CD4-positive, alpha-beta memory T cell (primary cell): Measurements from ENCODE around the gene WDFY1. TPM values are rescaled to one million over a fixed set of nuclear protein-coding genes. Genes with fewer than 3 reads are reported as not detected.

Source experiments
- CTCF ChIA-PET: fragments of 350-600 bp; sonication (Branson Sonifier 250); formaldehyde crosslinking; loops from one replicate; lab custom pipeline; 2021; ENCODE audit warnings: inconsistent platforms; ENCODE audit not compliant: partially characterized antibody; lab: Charles Lee
- POLR2A ChIA-PET: fragments of 350-600 bp; sonication (Branson Sonifier 250); formaldehyde crosslinking; loops from one replicate; lab custom pipeline; 2021; ENCODE audit not compliant: partially characterized antibody; lab: Charles Lee
- DNase-seq, 5 donors: peaks; one replicate each; pipeline versions ENCODE4 v3.0.0 to v3.0.0-alpha.2; 2020 to 2022; ENCODE audit warnings: mixed read lengths in 1 of 5
- H3K27ac ChIP-seq: one replicate; pipeline ENCODE4 v1.7.0; 2013; ENCODE audit warnings: low read depth, low read length
- H3K27me3 ChIP-seq: 2 replicates; pipeline ENCODE4 v1.7.0; 2013; ENCODE audit warnings: mild to moderate bottlenecking, low read length, moderate library complexity; ENCODE audit not compliant: insufficient read depth
- H3K36me3 ChIP-seq: 2 replicates; pipeline ENCODE4 v1.7.0; 2013; ENCODE audit warnings: mild to moderate bottlenecking, low read length, moderate library complexity; ENCODE audit not compliant: insufficient read depth
- H3K4me1 ChIP-seq: 2 replicates; pipeline ENCODE4 v1.7.0; 2013; ENCODE audit warnings: mild to moderate bottlenecking, low read length, moderate library complexity; ENCODE audit not compliant: insufficient read depth
- H3K4me3 ChIP-seq, 2 donors: one replicate each; pipeline ENCODE4 v1.7.0; 2013; ENCODE audit warnings: low read length in 2 of 2, mild to moderate bottlenecking in 1 of 2
- H3K9me3 ChIP-seq, 2 donors: one replicate each; pipeline ENCODE4 v1.7.0; 2013; ENCODE audit warnings: low read length in 2 of 2, control low read depth in 1 of 2; ENCODE audit not compliant: control insufficient read depth in 1 of 2
- H3K27ac Mint-ChIP-seq, 7 donors: one replicate each; pipeline ENCODE4 v1.8.0; 2020 to 2021; ENCODE audit warnings: mixed read lengths in 7 of 7, mild to moderate bottlenecking in 6 of 7, inconsistent platforms in 3 of 7, moderate library complexity in 3 of 7
- H3K27me3 Mint-ChIP-seq, 2 donors: one replicate each; pipeline ENCODE4 v1.8.0; 2020 to 2021; ENCODE audit warnings: mixed read lengths in 2 of 2
- H3K36me3 Mint-ChIP-seq, 2 donors: one replicate each; pipeline ENCODE4 v1.8.0; 2020 to 2021; ENCODE audit warnings: mixed read lengths in 2 of 2, inconsistent platforms in 1 of 2, mild to moderate bottlenecking in 1 of 2
- H3K4me1 Mint-ChIP-seq, 4 donors: one replicate each; pipeline ENCODE4 v1.8.0; 2020 to 2021; ENCODE audit warnings: mixed read lengths in 4 of 4, mild to moderate bottlenecking in 1 of 4
- H3K4me3 Mint-ChIP-seq, 8 donors: one replicate each; pipeline ENCODE4 v1.8.0; 2020 to 2021; ENCODE audit warnings: mixed read lengths in 8 of 8, mild to moderate bottlenecking in 7 of 8, moderate library complexity in 6 of 8, inconsistent platforms in 3 of 8
- H3K9me3 Mint-ChIP-seq, 8 donors: one replicate each; pipeline ENCODE4 v1.8.0; 2020 to 2021; ENCODE audit warnings: mixed read lengths in 8 of 8, mild to moderate bottlenecking in 5 of 8, inconsistent platforms in 3 of 8, moderate library complexity in 1 of 8
- intact Hi-C: fragments of 100-400 bp; cut with micrococcal nuclease; formaldehyde crosslinking; loops from one replicate; pipeline ENCODE4 v1.15.1; 2023
- polyA plus RNA-seq, 2 donors: library from polyadenylated mRNA; unstranded; fragments of 300-500 nt; fragmentation: Illumina TruSeq; gene quantifications; one replicate each; pipeline ENCODE4 v1.2.3, GENCODE V29; 2021
- total RNA-seq, 2 experiments: library from RNA; stranded (reverse); gene quantifications; one replicate each; pipeline ENCODE4 v1.2.3, GENCODE V29; 2021

WDFY1 gene
- total and polyA plus RNA-seq, 4 experiments from 2014 or later, result 26.5 to 37.7 (median 31.2) TPM

DNA sequence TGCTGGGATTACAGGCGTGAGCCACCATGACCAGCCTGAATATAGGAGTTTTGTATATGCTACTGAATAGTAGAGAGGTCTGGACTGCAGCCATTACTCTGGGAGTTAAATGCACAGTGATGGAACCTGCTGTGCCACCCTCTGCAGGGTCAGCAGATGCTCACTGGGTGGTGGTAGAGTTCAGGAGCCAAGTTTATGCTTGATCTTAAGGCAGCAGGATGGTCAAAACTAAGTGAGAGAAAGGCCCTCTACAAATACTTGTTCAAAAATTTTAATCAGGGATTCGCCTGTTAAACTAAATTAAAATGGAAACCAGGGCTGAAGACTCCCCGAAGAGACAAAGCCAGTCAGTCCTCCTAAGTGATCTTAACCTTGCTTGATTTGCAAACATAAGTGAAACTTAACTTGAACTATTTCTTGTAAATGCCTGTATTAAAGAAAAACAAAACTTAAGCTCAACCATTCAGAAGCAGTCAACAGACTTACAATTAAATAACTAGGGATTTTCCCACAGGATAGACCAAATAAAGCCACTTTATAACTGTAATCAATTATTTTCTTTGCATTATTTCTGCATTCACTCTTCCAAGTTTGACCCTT lies 4.2 kb upstream of the WDFY1 start:
- Mint-ChIP-seq H3K4me3 (peak overlapping the region in 3 of 8 donors; percentile 9 to 46 (median 34)), H3K27me3 (no peaks in the 10 kb centered on the region), H3K36me3 (no peaks in the 10 kb centered on the region), H3K27ac (peak overlapping the region in 4 of 7 donors; percentile 18 to 76 (median 66)), H3K9me3 (no peaks in the 10 kb centered on the region), H3K4me1 (peaks cover 25 to 65% (median 38%) of the 10 kb centered on the region in 4 donors)
- CTCF ChIA-PET, result interaction anchor here (0.6 to 2.1 kb wide), 2 partner anchors 10 to 21 kb away, joined by 3 to 10 read pairs; no protein-coding TSS in a partner anchor
- POLR2A ChIA-PET, result no interaction called here
- Histone ChIP-seq H3K27me3 (no peaks in the 10 kb centered on the region), H3K4me3 (no peak overlapping the region), H3K4me1 (peaks cover 37% of the 10 kb centered on the region), H3K9me3 (no peaks in the 10 kb centered on the region), H3K27ac (no peak overlapping the region), H3K36me3 (no peaks in the 10 kb centered on the region)
- intact Hi-C loops, result no loop called here
- no peak for DNase-seq

DNA sequence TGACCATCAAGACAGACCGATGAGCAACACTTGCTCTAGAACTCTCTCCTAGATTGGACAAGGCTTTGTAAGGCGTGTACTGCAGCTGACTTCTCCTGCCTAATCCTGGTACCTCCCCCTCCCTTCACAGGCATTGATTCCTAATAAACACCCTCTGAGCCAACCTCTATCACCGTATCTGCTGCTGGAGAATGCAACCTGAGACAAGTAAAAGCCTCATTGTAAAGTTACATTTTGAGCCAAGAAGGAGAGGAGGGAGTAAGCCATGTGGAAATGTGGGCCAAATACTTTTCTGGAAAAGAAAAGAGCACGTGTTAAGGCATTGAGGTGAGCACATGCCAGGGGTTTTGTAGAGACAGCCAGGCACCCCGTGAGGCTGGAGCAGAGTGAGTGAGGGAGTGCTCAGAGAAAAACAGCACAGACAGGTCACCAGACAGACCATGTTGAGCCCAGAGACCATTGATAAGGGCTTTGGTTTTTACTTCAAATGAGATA lies 2.6 kb upstream of the WDFY1 start:
- Histone ChIP-seq H3K4me3 (no peak overlapping the region), H3K4me1 (peaks cover 52% of the 10 kb centered on the region), H3K27ac (no peak overlapping the region), H3K27me3 (no peaks in the 10 kb centered on the region), H3K36me3 (no peaks in the 10 kb centered on the region), H3K9me3 (no peaks in the 10 kb centered on the region)
- H3K4me1 Mint-ChIP-seq, result peaks cover 34 to 76% (median 50%) of the 10 kb centered on the region in 4 donors
- no peaks in the 10 kb centered on the region for H3K9me3 Mint-ChIP-seq
- H3K27ac Mint-ChIP-seq, result peak overlapping the region in 2 of 7 donors; percentile 8 to 78
- no peak for DNase-seq
- peak overlapping the region in 3 of 8 donors; percentile 22 to 46 (median 28) for H3K4me3 Mint-ChIP-seq
- H3K36me3 Mint-ChIP-seq, result peaks cover 3% of the 10 kb centered on the region in 2 donors
- ChIA-PET POLR2A (no interaction called here), CTCF (no interaction called here)
- intact Hi-C loops, result no loop called here
- no peaks in the 10 kb centered on the region for H3K27me3 Mint-ChIP-seq

DNA sequence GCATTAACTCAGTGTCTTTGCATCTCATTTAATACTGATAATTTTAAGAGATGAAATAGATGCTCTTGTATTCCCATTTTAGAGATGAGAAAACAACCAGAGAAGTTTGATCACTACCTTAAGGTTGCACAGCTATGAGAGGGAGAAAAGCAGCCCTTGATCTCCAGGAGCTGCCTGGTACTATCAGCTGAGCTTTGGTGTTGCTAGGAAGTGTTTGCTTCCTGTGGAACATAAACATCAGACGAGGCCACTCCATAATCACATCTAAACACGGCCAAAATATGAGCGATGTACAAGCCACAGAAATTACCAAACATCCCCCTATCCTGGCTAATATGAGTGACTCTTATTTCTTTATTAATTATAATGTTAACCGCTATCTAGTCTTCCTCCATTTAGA lies 620 bp upstream of the WDFY1 start:
- peak in 2 of 5 donors; percentile 22 to 41 for DNase-seq

DNA sequence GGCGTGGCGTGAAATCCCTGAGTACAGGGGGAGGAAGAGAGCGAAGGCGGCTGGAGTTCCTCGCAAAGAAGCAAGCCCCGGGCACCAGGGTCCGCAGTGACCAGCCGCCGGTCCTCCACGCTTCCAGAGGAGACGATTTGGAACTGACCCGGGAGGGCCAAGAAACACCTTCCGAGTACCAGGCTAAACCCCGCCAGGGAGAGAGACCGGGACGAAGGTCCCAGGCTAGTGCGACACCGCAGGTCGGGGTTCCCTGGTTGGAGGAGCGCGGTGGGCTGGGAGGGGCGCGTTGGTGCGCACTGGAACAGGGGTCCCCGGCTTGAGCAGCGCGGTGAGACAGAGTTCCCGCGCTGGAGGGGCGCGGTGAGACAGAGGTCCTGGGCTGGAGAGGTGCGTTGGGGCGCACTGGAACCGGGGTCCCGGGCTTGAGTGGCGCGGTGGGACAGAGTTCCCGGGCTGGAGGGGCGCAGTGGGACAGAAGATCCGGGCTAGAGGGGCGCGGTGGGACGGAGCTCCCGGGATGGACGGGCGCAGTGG lies 901 bp downstream of the WDFY1 start:
- H3K9me3 ChIP-seq, result no peaks in the 10 kb centered on the region
- intact Hi-C loops, result no loop called here
- H3K36me3 Mint-ChIP-seq, result peaks cover 13 to 14% of the 10 kb centered on the region in 2 donors
- ChIA-PET POLR2A (interaction anchor here (1.5 to 3.1 kb wide), 3 partner anchors 8 to 14 kb away, joined by 12 to 55 read pairs (median 13); partner anchors contain the start of gene MRPL44), CTCF (interaction anchor here (1.3 to 1.8 kb wide), 3 partner anchors 13 to 49 kb away, joined by 3 to 7 read pairs (median 4); partner anchors contain the start of gene MRPL44)
- H3K4me3 Mint-ChIP-seq, result peak overlapping the region; percentile 90 to 95 (median 92)
- H3K27me3 ChIP-seq, result no peaks in the 10 kb centered on the region
- H3K27ac Mint-ChIP-seq, result peak overlapping the region; percentile 82 to 94 (median 92)
- peaks cover 45% of the 10 kb centered on the region for H3K4me1 ChIP-seq
- DNase-seq, result peak in 4 of 5 donors; percentile 9 to 45 (median 26)
- peak overlapping the region; percentile 20 to 87 for H3K4me3 ChIP-seq
- peaks cover 39 to 70% (median 55%) of the 10 kb centered on the region in 4 donors for H3K4me1 Mint-ChIP-seq
- H3K27me3 Mint-ChIP-seq, result no peaks in the 10 kb centered on the region
- H3K36me3 ChIP-seq, result no peaks in the 10 kb centered on the region
- peak overlapping the region; percentile 50 for H3K27ac ChIP-seq
- peaks cover 0 to 2% (median 0%) of the 10 kb centered on the region in 8 donors for H3K9me3 Mint-ChIP-seq

More for the DNA sequence above, 620 bp upstream of the WDFY1 start:
- H3K4me3 Mint-ChIP-seq, result peak overlapping the region; percentile 86 to 95 (median 92)
- Histone ChIP-seq H3K4me1 (peaks cover 55% of the 10 kb centered on the region), H3K27ac (no peak overlapping the region), H3K36me3 (no peaks in the 10 kb centered on the region), H3K9me3 (no peaks in the 10 kb centered on the region), H3K4me3 (peak overlapping the region in 1 of 2 donors; percentile 87), H3K27me3 (no peaks in the 10 kb centered on the region)
- H3K27ac Mint-ChIP-seq, result peak overlapping the region; percentile 82 to 95 (median 86)
- CTCF ChIA-PET, result interaction anchor here (0.8 to 1.8 kb wide), 4 partner anchors 12 to 107 kb away, joined by 3 to 7 read pairs (median 3); partner anchors contain the start of gene MRPL44
- peaks cover 7 to 10% of the 10 kb centered on the region in 2 donors for H3K36me3 Mint-ChIP-seq
- no peaks in the 10 kb centered on the region for H3K27me3 Mint-ChIP-seq
- POLR2A ChIA-PET, result interaction anchor here (0.9 to 3.1 kb wide), 6 partner anchors 10 to 185 kb away, joined by 3 to 55 read pairs (median 8); partner anchors contain the start of gene MRPL44
- peaks cover 0 to 2% (median 0%) of the 10 kb centered on the region in 8 donors for H3K9me3 Mint-ChIP-seq
- peaks cover 39 to 74% (median 56%) of the 10 kb centered on the region in 4 donors for H3K4me1 Mint-ChIP-seq
- intact Hi-C loops, result loop anchor here (1.0 kb wide), 2 partner anchors 12 to 108 kb away; partner anchors contain the start of genes AP1S3 and MRPL44

DNA sequence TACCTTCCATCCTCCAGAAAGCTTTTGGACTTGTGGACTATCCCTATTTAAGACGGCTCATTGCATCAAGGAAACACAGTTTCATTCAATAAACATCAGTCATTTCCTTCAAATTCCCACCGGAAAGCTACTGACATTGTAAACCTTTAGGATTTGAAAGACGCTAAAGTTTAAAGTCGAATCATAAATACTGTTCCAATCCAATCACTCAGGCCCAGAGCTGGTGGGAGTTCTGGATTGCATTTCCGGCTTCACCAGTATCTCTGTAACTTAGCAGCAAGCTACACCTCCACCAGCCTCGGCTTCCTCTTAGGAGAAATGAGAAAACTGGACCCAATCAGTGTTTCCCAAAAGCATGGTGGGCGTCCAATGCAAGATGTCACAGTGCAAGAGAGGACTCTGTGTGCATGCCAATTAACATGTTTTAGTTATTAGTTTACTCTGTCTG lies 1.6 kb downstream of the WDFY1 start:
- H3K4me1 Mint-ChIP-seq, result peaks cover 42 to 73% (median 57%) of the 10 kb centered on the region in 4 donors

DNA sequence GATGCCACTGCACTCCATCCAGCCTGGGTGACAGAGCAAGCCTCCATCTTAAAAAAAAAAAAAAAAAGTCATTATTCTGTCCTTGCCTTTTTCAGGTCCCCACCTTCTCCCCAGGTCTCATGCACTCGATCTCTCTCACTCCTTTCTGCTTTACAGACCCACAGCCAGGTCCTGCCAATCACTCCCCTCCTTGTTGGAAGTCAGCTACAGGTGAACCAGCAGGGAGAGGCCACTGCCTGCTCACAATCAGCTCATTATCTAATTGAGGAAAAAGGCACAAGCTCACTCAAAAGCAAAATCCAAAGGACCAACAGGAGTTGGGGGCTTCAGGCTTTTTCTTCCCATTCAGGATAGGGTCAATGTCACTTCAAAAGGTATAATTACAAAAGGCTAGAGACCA lies 2.0 kb downstream of the WDFY1 start:
- POLR2A ChIA-PET, result interaction anchor here (0.8 kb wide), 1 partner anchor 15 kb away, joined by 3 read pairs; no protein-coding TSS in a partner anchor

More for the DNA sequence above, 1.6 kb downstream of the WDFY1 start:
- Histone ChIP-seq H3K4me3 (no peak overlapping the region), H3K4me1 (peaks cover 50% of the 10 kb centered on the region), H3K36me3 (no peaks in the 10 kb centered on the region), H3K27me3 (no peaks in the 10 kb centered on the region), H3K9me3 (no peaks in the 10 kb centered on the region), H3K27ac (no peak overlapping the region)
- ChIA-PET CTCF (interaction anchor here (0.7 to 1.3 kb wide), 2 partner anchors 9 to 13 kb away, joined by 3 to 4 read pairs; no protein-coding TSS in a partner anchor), POLR2A (interaction anchor here (0.8 to 3.1 kb wide), 2 partner anchors 13 to 14 kb away, joined by 3 to 55 read pairs; partner anchors contain the start of gene MRPL44)
- intact Hi-C loops, result no loop called here
- Mint-ChIP-seq H3K4me3 (peak overlapping the region; percentile 90 to 95 (median 92)), H3K9me3 (peaks cover 0 to 2% (median 0%) of the 10 kb centered on the region in 8 donors), H3K36me3 (peaks cover 14% of the 10 kb centered on the region in 2 donors), H3K27me3 (no peaks in the 10 kb centered on the region), H3K27ac (peak overlapping the region; percentile 64 to 94 (median 88))
- no peak for DNase-seq

More for the DNA sequence above, 2.0 kb downstream of the WDFY1 start:
- Histone ChIP-seq H3K4me3 (no peak overlapping the region), H3K27me3 (no peaks in the 10 kb centered on the region), H3K27ac (no peak overlapping the region), H3K4me1 (peaks cover 54% of the 10 kb centered on the region), H3K36me3 (no peaks in the 10 kb centered on the region), H3K9me3 (no peaks in the 10 kb centered on the region)
- Mint-ChIP-seq H3K27ac (peak overlapping the region; percentile 64 to 94 (median 81)), H3K9me3 (peaks cover 0 to 2% (median 0%) of the 10 kb centered on the region in 8 donors), H3K36me3 (peaks cover 14% of the 10 kb centered on the region in 2 donors), H3K4me1 (peaks cover 42 to 74% (median 57%) of the 10 kb centered on the region in 4 donors), H3K4me3 (peak overlapping the region; percentile 90 to 95 (median 92)), H3K27me3 (no peaks in the 10 kb centered on the region)
- intact Hi-C loops, result no loop called here
- DNase-seq, result no peak
- CTCF ChIA-PET, result interaction anchor here (0.7 to 2.1 kb wide), 4 partner anchors 9 to 27 kb away, joined by 3 to 5 read pairs (median 4); no protein-coding TSS in a partner anchor
